Measurements from ENCODE around the gene CDX1. TPM values are rescaled to one million over a fixed set of nuclear protein-coding genes. Genes with fewer than 3 reads are reported as not detected.

Gene CDX1
- total RNA-seq, 1 experiment from 2014 or later, result 0.29 TPM

DNA sequence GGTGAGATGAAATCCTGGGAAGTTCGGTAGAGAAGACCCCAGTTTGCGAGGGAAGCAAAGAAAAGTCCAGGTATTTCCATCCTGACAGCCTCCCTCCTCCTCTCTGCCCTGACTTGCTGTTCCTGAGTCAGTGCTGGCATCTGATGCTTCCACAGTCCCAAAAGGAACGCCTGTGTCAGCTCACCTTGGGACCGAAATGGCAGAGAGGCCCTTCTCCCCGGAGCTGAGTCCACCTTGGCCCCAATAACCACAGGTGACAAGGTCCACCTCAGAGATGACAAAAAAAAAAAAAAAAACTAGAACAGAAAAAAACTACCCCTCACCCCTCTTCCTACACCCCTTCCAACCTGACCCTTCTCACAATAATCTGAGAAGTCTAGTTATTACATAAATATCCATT is 54.9 kb downstream of the CDX1 start:
- Mint-ChIP-seq H3K27me3 (ENCODE audit: insufficient read depth, unreplicated experiment) (no peaks in the 10 kb centered on the region), H3K4me3 (ENCODE audit: unreplicated experiment) (no peak overlapping the region), H3K9me3 (ENCODE audit: unreplicated experiment) (no peaks in the 10 kb centered on the region), H3K27ac (ENCODE audit: unreplicated experiment) (no peak overlapping the region), H3K4me1 (ENCODE audit: low read depth, unreplicated experiment) (peaks cover 18% of the 10 kb centered on the region), H3K36me3 (ENCODE audit: insufficient read depth, unreplicated experiment) (no peaks in the 10 kb centered on the region)
- no peaks in the 10 kb centered on the region for H3K9me3 ChIP-seq
- ChIA-PET POLR2A (no interaction called here), CTCF (no interaction called here)
- TF ChIP-seq, protein P1, sequence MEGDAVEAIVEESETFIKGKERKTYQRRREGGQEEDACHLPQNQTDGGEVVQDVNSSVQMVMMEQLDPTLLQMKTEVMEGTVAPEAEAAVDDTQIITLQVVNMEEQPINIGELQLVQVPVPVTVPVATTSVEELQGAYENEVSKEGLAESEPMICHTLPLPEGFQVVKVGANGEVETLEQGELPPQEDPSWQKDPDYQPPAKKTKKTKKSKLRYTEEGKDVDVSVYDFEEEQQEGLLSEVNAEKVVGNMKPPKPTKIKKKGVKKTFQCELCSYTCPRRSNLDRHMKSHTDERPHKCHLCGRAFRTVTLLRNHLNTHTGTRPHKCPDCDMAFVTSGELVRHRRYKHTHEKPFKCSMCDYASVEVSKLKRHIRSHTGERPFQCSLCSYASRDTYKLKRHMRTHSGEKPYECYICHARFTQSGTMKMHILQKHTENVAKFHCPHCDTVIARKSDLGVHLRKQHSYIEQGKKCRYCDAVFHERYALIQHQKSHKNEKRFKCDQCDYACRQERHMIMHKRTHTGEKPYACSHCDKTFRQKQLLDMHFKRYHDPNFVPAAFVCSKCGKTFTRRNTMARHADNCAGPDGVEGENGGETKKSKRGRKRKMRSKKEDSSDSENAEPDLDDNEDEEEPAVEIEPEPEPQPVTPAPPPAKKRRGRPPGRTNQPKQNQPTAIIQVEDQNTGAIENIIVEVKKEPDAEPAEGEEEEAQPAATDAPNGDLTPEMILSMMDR (IDR thresholded peaks at IDR 0.05; ENCODE audit: insufficient read depth in 1 of 2, low read depth in 1 of 2, low read length in 1 of 2, severe bottlenecking in 1 of 2, unreplicated experiment in 1 of 2), result no peak
- no peak overlapping the region for H3K4me3 ChIP-seq (ENCODE audit: low read depth, low read length)
- H3K4me1 ChIP-seq, result peaks cover 10% of the 10 kb centered on the region
- DNase-seq, result no peak
- H3K36me3 ChIP-seq (ENCODE audit: control insufficient read depth, insufficient read depth, low read length), result no peaks in the 10 kb centered on the region
- no TSS peak for BruUV-seq (replicated peaks)
- H3K27me3 ChIP-seq (replicated peaks; ENCODE audit: control insufficient read depth, insufficient read depth, low read length), result no peaks in the 10 kb centered on the region
- intact Hi-C loops (cut with micrococcal nuclease; ENCODE audit: unreplicated experiment), result no loop called here

DNA sequence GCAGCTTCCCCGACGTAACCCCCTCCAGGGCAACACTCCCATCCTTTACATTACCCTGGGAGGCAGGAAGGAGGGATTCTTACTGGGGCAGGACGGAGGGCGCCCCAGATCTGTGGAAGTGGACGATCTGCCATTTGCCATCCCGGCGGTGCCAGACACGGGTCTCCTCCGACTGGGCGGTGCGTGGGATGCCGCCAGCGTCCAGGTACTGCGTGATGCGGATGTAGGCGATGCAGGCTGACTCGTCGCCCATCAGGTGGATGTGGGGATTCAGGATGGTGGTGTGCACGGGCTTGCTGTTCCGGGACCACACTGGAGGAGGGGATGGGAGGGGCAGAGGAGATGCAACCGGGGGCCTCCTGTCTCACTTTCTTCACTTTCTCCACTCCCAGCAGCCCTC is 56.3 kb downstream of the CDX1 start:
- DNase-seq, result no peak
- no peaks in the 10 kb centered on the region for H3K36me3 Mint-ChIP-seq (ENCODE audit: insufficient read depth, unreplicated experiment)
- BruUV-seq (replicated peaks), result no TSS peak
- H3K4me1 Mint-ChIP-seq (ENCODE audit: low read depth, unreplicated experiment), result peaks cover 4% of the 10 kb centered on the region
- Histone ChIP-seq H3K9me3 (no peaks in the 10 kb centered on the region), H3K27me3 (replicated peaks; ENCODE audit: control insufficient read depth, insufficient read depth, low read length) (no peaks in the 10 kb centered on the region), H3K4me3 (ENCODE audit: low read depth, low read length) (no peak overlapping the region), H3K36me3 (ENCODE audit: control insufficient read depth, insufficient read depth, low read length) (no peaks in the 10 kb centered on the region), H3K4me1 (peaks cover under 1% of the 10 kb centered on the region; the same call in 1 of the 2 replicates)
- CTCF ChIA-PET, result no interaction called here
- POLR2A ChIA-PET, result no interaction called here
- no peaks in the 10 kb centered on the region for H3K9me3 Mint-ChIP-seq (ENCODE audit: unreplicated experiment)
- intact Hi-C loops (cut with micrococcal nuclease; ENCODE audit: unreplicated experiment), result no loop called here
- TF ChIP-seq, protein P1 (IDR thresholded peaks at IDR 0.05; ENCODE audit: insufficient read depth in 1 of 2, low read depth in 1 of 2, low read length in 1 of 2, severe bottlenecking in 1 of 2, unreplicated experiment in 1 of 2), result no peak
- H3K4me3 Mint-ChIP-seq (ENCODE audit: unreplicated experiment), result no peak overlapping the region
- H3K27ac Mint-ChIP-seq (ENCODE audit: unreplicated experiment), result no peak overlapping the region
- no peaks in the 10 kb centered on the region for H3K27me3 Mint-ChIP-seq (ENCODE audit: insufficient read depth, unreplicated experiment)

DNA sequence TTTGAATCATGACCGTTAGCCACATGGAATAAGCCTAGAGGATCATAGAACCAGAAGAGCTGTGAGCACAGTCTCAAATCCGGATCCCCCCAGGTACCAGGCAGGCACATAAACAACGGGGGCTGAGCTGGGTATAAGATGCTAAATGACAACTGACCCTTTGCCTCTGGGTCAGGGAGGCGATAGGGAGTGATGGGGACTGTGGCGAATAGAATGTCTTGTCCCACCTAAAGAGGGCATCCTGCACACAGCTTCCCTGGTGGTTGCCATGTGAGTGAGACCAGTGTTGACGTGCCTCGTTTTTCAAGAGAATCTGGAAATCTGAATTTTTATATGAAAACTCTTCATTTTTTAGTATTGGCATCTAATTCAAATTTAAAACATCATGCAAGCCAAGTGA is 56.9 kb downstream of the CDX1 start:
- no peaks in the 10 kb centered on the region for H3K9me3 ChIP-seq
- no peak overlapping the region for H3K4me3 ChIP-seq (ENCODE audit: low read depth, low read length)
- intact Hi-C loops (cut with micrococcal nuclease; ENCODE audit: unreplicated experiment), result no loop called here
- Mint-ChIP-seq H3K9me3 (ENCODE audit: unreplicated experiment) (no peaks in the 10 kb centered on the region), H3K36me3 (ENCODE audit: insufficient read depth, unreplicated experiment) (no peaks in the 10 kb centered on the region), H3K4me1 (ENCODE audit: low read depth, unreplicated experiment) (no peaks in the 10 kb centered on the region), H3K4me3 (ENCODE audit: unreplicated experiment) (no peak overlapping the region), H3K27me3 (ENCODE audit: insufficient read depth, unreplicated experiment) (no peaks in the 10 kb centered on the region), H3K27ac (ENCODE audit: unreplicated experiment) (no peak overlapping the region)
- no peaks in the 10 kb centered on the region for H3K4me1 ChIP-seq
- ChIA-PET CTCF (no interaction called here), POLR2A (no interaction called here)
- TF ChIP-seq, protein P1 (IDR thresholded peaks at IDR 0.05; ENCODE audit: insufficient read depth in 1 of 2, low read depth in 1 of 2, low read length in 1 of 2, severe bottlenecking in 1 of 2, unreplicated experiment in 1 of 2), result no peak
- DNase-seq, result no peak
- BruUV-seq (replicated peaks), result no TSS peak
- no peaks in the 10 kb centered on the region for H3K27me3 ChIP-seq (replicated peaks; ENCODE audit: control insufficient read depth, insufficient read depth, low read length)
- H3K36me3 ChIP-seq (ENCODE audit: control insufficient read depth, insufficient read depth, low read length), result no peaks in the 10 kb centered on the region

Measured in Caco-2 (cell line).